K562 (cell line): ENCODE results near the gene PLA2G3. TPM values are rescaled to one million over a fixed set of nuclear protein-coding genes. Genes with fewer than 3 reads are reported as not detected.

Source experiments
- ATAC-seq: fragments of 200-7000 bp; cut with Tn5 transposase; 3 replicates; pipeline ENCODE4 v1.9.1; 2020; ENCODE audit warnings: moderate library complexity
- BruUV-seq: library from RNA; stranded (reverse); fragments of 400-500 nt; replicated peaks from 2 replicates; lab custom pipeline; 2021; lab: Mats Ljungman, UMichigan
- CTCF ChIA-PET: fragments of 300-600 bp; formaldehyde crosslinking; extraction: SDS; loops from one replicate; lab custom pipeline; 2021; ENCODE audit warnings: low intra/inter-chr PET ratio; lab: Yijun Ruan, JAX
- POLR2A ChIA-PET: fragments of 300-600, 350-650 bp; sonication (Branson Sonifier 250); formaldehyde crosslinking; extraction: SDS; loops from one replicate; lab custom pipeline; 2021; ENCODE audit warnings: antibody characterized with exemption, inconsistent platforms; lab: Yijun Ruan, JAX
- DNase-seq, 4 experiments: peaks; one replicate each; pipeline versions ENCODE4 v3.0.0 to v3.0.0-alpha.2; 2011 to 2018; ENCODE audit warnings: low spot score in 3 of 4, mixed read lengths in 3 of 4; ENCODE audit errors: extremely low read depth in 1 of 4
- FAIRE-seq: peaks from 2 replicates; lab custom pipeline; 2011; peaks lifted over from hg19 to GRCh38; lab: Jason Lieb, UNC
- H2AFZ ChIP-seq: 2 replicates; pipeline ENCODE4 v1.6.0; 2011; ENCODE audit warnings: low read depth, low read length, control low read depth, inconsistent platforms
- H3K27ac ChIP-seq: fragments of 200-600 bp; 3 replicates; pipeline ENCODE4 v1.8.0; 2011; ENCODE audit warnings: low read depth, mild to moderate bottlenecking, control low read depth, inconsistent platforms, low read length, moderate library complexity, mixed read lengths; ENCODE audit errors: extremely low read depth
- H3K27me3 ChIP-seq, 2 experiments: fragments of 300-600 bp in 1 of 2; 2 replicates in 1 of 2; 3 replicates in 1 of 2; pipeline versions ENCODE4 v1.6.0 to v1.8.0; 2011; ENCODE audit warnings: inconsistent platforms in 2 of 2, low read length in 2 of 2, mild to moderate bottlenecking in 1 of 2, mixed read lengths in 1 of 2, moderate library complexity in 1 of 2; ENCODE audit not compliant: control insufficient read depth in 2 of 2, insufficient read depth in 2 of 2
- H3K36me3 ChIP-seq: fragments of 300-600 bp; 3 replicates; pipeline ENCODE4 v1.8.0; 2011; ENCODE audit warnings: mild to moderate bottlenecking, low read length, inconsistent platforms; ENCODE audit not compliant: control insufficient read depth, insufficient read depth
- H3K4me1 ChIP-seq, 2 experiments: fragments of 200-600 bp in 1 of 2; replicated peaks in 1 of 2; 2 replicates in 1 of 2; 3 replicates in 1 of 2; pipeline versions ENCODE4 v1.5.1 to v1.8.0; 2011; ENCODE audit warnings: inconsistent platforms in 2 of 2, low read length in 2 of 2, mild to moderate bottlenecking in 1 of 2, mixed read lengths in 1 of 2, moderate library complexity in 1 of 2; ENCODE audit not compliant: control insufficient read depth in 2 of 2, insufficient read depth in 2 of 2
- H3K4me2 ChIP-seq: 2 replicates; pipeline ENCODE4 v1.6.1; 2011; ENCODE audit warnings: low read length, control low read depth, inconsistent platforms, mixed read lengths; ENCODE audit not compliant: insufficient read depth
- H3K4me3 ChIP-seq: fragments of 200-600 bp; sonication (generic), shearing (Covaris generic); 2 replicates; pipeline ENCODE4 v1.5.1; 2016; ENCODE audit warnings: control low read depth, inconsistent platforms
- H3K79me2 ChIP-seq: fragments of 200-600 bp; 3 replicates; pipeline ENCODE4 v1.8.0; 2011; ENCODE audit warnings: low read length, inconsistent platforms; ENCODE audit not compliant: control insufficient read depth, insufficient read depth
- H3K9ac ChIP-seq, 2 experiments: 2 replicates each; pipeline versions ENCODE4 v1.6.0 to v1.6.1; 2011; ENCODE audit warnings: low read depth in 2 of 2, low read length in 2 of 2, control low read depth in 1 of 2, inconsistent platforms in 1 of 2, mild to moderate bottlenecking in 1 of 2, mixed read lengths in 1 of 2; ENCODE audit not compliant: insufficient read depth in 1 of 2
- H3K9me1 ChIP-seq: one replicate; pipeline ENCODE4 v1.6.0; 2011; ENCODE audit warnings: inconsistent platforms, mild to moderate bottlenecking, low read length, moderate library complexity; ENCODE audit not compliant: control insufficient read depth, insufficient read depth
- H3K9me3 ChIP-seq: replicated peaks from 2 replicates; pipeline ENCODE4 v1.5.1; 2011; ENCODE audit warnings: low read depth, low read length, inconsistent platforms; ENCODE audit not compliant: control insufficient read depth, insufficient read depth
- H4K20me1 ChIP-seq: replicated peaks from 2 replicates; pipeline ENCODE4 v1.6.1; 2011; ENCODE audit warnings: low read length, inconsistent platforms, mixed read lengths; ENCODE audit not compliant: control insufficient read depth, insufficient read depth
- PURB ChIP-seq: sonication (generic); formaldehyde crosslinking; IDR thresholded peaks from 2 replicates; pipeline ENCODE4 v1.9.0; 2021; ENCODE audit warnings: low read depth, mild to moderate bottlenecking, missing genetic modification reagents
- WGBS: fragments of 100-300 bp; shearing (Covaris generic); methylation state at CpG from one replicate; pipeline ENCODE4 v1.1.6; 2016; ENCODE audit warnings: low coverage, mixed read lengths; ENCODE audit not compliant: insufficient coverage; ENCODE audit errors: missing lambda C conversion rate; 5-methylcytosine and 5-hydroxymethylcytosine counted together
- in situ Hi-C: fragments of 300-500 bp; cut with MboI; formaldehyde crosslinking; loops from 4 replicates; pipeline ENCODE4 v1.15.0; 2018; ENCODE audit warnings: inconsistent platforms, mixed read lengths
- intact Hi-C: fragments of 100-400 bp; cut with micrococcal nuclease; formaldehyde crosslinking; loops from 2 replicates; pipeline ENCODE4 v1.14.2; 2022
- polyA plus RNA-seq, 8 experiments: library from polyadenylated mRNA; depleted of rRNA in 4 of 8; stranded (reverse) in 5 of 8; unstranded in 3 of 8; fragments of >200 nt; fragmentation: Nextera tagmentation in 2 of 8; fragmentation: Illumina TruSeq in 1 of 8; extraction: Ambion mirVana in 2 of 8; extraction: Trizol in 1 of 8; gene quantifications; 2 replicates each; pipeline versions ENCODE4 v1.2.1 to v1.2.3, GENCODE V29; 2011 to 2014; ENCODE audit warnings: inconsistent platforms in 1 of 8, missing spikeins in 1 of 8
- total RNA-seq, 7 experiments: library from RNA; depleted of rRNA in 6 of 7; stranded (reverse); fragments of >200 nt in 6 of 7; fragmentation: Illumina TruSeq in 2 of 7; extraction: Trizol in 2 of 7; gene quantifications; 2 replicates each; pipeline versions ENCODE4 v1.2.1 to v1.2.3, GENCODE V29; 2011 to 2021; ENCODE audit warnings: low replicate concordance in 1 of 7
- TF ChIP-seq, protein P1 (sequence below): fragments of 250-450 bp; sonication (Bioruptor Pico); IDR thresholded peaks from 2 replicates; pipeline ENCODE4 v1.4.0; 2020
- TF ChIP-seq, protein P2 (sequence below): fragments of 450-650 bp; IDR thresholded peaks from 2 replicates; pipeline ENCODE4 v1.6.1; 2016; ENCODE audit warnings: borderline replicate concordance

Gene PLA2G3
- total and polyA plus RNA-seq, 9 of the 15 experiments (the other 6 are each of a cell fraction or from before 2014, with no cell fraction given), result 0.18 to 1.4 (median 0.64) TPM

GRCh38 chr22:31141551-31141950 is 1.2 kb upstream of the PLA2G3 start:
- CTCF ChIA-PET, result no interaction called here
- in situ Hi-C loops, result loop anchor here (5.0 kb wide), 1 partner anchor 39 kb away; no protein-coding TSS in a partner anchor
- TF ChIP-seq, protein P1, sequence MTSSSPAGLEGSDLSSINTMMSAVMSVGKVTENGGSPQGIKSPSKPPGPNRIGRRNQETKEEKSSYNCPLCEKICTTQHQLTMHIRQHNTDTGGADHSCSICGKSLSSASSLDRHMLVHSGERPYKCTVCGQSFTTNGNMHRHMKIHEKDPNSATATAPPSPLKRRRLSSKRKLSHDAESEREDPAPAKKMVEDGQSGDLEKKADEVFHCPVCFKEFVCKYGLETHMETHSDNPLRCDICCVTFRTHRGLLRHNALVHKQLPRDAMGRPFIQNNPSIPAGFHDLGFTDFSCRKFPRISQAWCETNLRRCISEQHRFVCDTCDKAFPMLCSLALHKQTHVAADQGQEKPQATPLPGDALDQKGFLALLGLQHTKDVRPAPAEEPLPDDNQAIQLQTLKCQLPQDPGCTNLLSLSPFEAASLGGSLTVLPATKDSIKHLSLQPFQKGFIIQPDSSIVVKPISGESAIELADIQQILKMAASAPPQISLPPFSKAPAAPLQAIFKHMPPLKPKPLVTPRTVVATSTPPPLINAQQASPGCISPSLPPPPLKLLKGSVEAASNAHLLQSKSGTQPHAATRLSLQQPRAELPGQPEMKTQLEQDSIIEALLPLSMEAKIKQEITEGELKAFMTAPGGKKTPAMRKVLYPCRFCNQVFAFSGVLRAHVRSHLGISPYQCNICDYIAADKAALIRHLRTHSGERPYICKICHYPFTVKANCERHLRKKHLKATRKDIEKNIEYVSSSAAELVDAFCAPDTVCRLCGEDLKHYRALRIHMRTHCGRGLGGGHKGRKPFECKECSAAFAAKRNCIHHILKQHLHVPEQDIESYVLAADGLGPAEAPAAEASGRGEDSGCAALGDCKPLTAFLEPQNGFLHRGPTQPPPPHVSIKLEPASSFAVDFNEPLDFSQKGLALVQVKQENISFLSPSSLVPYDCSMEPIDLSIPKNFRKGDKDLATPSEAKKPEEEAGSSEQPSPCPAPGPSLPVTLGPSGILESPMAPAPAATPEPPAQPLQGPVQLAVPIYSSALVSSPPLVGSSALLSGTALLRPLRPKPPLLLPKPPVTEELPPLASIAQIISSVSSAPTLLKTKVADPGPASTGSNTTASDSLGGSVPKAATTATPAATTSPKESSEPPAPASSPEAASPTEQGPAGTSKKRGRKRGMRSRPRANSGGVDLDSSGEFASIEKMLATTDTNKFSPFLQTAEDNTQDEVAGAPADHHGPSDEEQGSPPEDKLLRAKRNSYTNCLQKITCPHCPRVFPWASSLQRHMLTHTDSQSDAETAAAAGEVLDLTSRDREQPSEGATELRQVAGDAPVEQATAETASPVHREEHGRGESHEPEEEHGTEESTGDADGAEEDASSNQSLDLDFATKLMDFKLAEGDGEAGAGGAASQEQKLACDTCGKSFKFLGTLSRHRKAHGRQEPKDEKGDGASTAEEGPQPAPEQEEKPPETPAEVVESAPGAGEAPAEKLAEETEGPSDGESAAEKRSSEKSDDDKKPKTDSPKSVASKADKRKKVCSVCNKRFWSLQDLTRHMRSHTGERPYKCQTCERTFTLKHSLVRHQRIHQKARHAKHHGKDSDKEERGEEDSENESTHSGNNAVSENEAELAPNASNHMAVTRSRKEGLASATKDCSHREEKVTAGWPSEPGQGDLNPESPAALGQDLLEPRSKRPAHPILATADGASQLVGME, result no peak
- TF ChIP-seq, protein P2, sequence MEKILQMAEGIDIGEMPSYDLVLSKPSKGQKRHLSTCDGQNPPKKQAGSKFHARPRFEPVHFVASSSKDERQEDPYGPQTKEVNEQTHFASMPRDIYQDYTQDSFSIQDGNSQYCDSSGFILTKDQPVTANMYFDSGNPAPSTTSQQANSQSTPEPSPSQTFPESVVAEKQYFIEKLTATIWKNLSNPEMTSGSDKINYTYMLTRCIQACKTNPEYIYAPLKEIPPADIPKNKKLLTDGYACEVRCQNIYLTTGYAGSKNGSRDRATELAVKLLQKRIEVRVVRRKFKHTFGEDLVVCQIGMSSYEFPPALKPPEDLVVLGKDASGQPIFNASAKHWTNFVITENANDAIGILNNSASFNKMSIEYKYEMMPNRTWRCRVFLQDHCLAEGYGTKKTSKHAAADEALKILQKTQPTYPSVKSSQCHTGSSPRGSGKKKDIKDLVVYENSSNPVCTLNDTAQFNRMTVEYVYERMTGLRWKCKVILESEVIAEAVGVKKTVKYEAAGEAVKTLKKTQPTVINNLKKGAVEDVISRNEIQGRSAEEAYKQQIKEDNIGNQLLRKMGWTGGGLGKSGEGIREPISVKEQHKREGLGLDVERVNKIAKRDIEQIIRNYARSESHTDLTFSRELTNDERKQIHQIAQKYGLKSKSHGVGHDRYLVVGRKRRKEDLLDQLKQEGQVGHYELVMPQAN, result no peak
- TF ChIP-seq PURB (CRISPR knock-in tag), result no peak

More at GRCh38 chr22:31141551-31141950, 1.2 kb upstream of the PLA2G3 start:
- intact Hi-C loops, result no loop called here
- Histone ChIP-seq H3K4me1 (peaks cover 0 to 13% of the 10 kb centered on the region in 2 experiments; a peak in 3 of 5 replicates), H3K36me3 (no peaks in the 10 kb centered on the region), H3K4me2 (no peak overlapping the region), H3K4me3 (no peak overlapping the region), H2AFZ (no peak overlapping the region), H3K9me3 (no peaks in the 10 kb centered on the region), H3K79me2 (no peaks in the 10 kb centered on the region), H4K20me1 (no peaks in the 10 kb centered on the region), H3K27me3 (no peaks in the 10 kb centered on the region; a peak in 1 of 5 replicates), H3K9ac (no peak overlapping the region), H3K9me1 (no peaks in the 10 kb centered on the region), H3K27ac (no peak overlapping the region)
- ATAC-seq, result no peak
- FAIRE-seq, result no peak
- POLR2A ChIA-PET, result interaction anchor here (1.2 kb wide), 1 partner anchor 143 kb away, joined by 4 read pairs; no protein-coding TSS in a partner anchor
- WGBS, result 38% methylated on average over 2 of the region's 2 CpGs
- no TSS peak for BruUV-seq
- no peak for DNase-seq
